Chondrocyte (in vitro differentiated cells): ENCODE data around the gene CDYL. TPM values are rescaled to one million over a fixed set of nuclear protein-coding genes. Genes with fewer than 3 reads are reported as not detected.

Source experiments
- DNase-seq: peaks from one replicate; pipeline ENCODE4 v3.0.0; 2021; ENCODE audit warnings: mixed read lengths, low spot score
- H3K27ac Mint-ChIP-seq: one replicate; pipeline ENCODE4 v1.8.0; 2021; ENCODE audit warnings: mild to moderate bottlenecking, moderate library complexity, mixed read lengths; ENCODE audit not compliant: unreplicated experiment
- H3K27me3 Mint-ChIP-seq: 2 replicates; pipeline ENCODE4 v1.8.0; 2021; ENCODE audit warnings: low read depth, mixed read lengths
- H3K36me3 Mint-ChIP-seq: 2 replicates; pipeline ENCODE4 v1.8.0; 2021; ENCODE audit warnings: low read depth, mixed read lengths
- H3K4me1 Mint-ChIP-seq: 2 replicates; pipeline ENCODE4 v1.8.0; 2021; ENCODE audit warnings: low read depth, mild to moderate bottlenecking, mixed read lengths
- H3K4me3 Mint-ChIP-seq: one replicate; pipeline ENCODE4 v1.8.0; 2021; ENCODE audit warnings: mild to moderate bottlenecking, moderate library complexity, mixed read lengths; ENCODE audit not compliant: unreplicated experiment
- H3K9me3 Mint-ChIP-seq: 2 replicates; pipeline ENCODE4 v1.8.0; 2021; ENCODE audit warnings: low read depth, mixed read lengths
- total RNA-seq: library from RNA; stranded (reverse); gene quantifications from 3 replicates; pipeline ENCODE4 v1.2.1, GENCODE V29; 2021
- TF ChIP-seq, protein P1 (sequence below): fragments of 200-600 bp; sonication (generic); IDR thresholded peaks from 2 replicates; pipeline ENCODE4 v1.5.0; 2021; ENCODE audit warnings: antibody characterized with exemption, mild to moderate bottlenecking, moderate library complexity

The CDYL gene
- total RNA-seq, 1 donor from 2014 or later: 63.7 TPM

DNA sequence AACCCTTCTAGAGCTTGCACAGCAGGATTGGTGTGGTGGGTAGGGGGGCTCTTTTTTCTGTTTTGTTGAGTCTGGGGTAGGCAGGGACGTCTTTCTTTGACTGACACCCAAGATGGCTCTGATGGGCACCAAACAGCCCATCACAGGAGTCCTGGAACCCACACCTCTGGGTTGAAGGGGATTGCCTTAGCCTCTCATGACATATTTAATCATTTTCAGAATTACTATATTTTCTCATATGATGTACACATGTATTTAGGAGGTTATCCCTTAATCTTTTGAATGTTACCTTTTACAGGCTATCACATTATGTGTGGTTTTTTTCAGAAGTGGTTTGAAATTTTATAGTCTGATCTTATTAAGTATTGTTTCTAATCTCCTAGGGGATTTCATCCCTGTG, 163.0 kb downstream of the CDYL start:
- TF ChIP-seq, protein P1, sequence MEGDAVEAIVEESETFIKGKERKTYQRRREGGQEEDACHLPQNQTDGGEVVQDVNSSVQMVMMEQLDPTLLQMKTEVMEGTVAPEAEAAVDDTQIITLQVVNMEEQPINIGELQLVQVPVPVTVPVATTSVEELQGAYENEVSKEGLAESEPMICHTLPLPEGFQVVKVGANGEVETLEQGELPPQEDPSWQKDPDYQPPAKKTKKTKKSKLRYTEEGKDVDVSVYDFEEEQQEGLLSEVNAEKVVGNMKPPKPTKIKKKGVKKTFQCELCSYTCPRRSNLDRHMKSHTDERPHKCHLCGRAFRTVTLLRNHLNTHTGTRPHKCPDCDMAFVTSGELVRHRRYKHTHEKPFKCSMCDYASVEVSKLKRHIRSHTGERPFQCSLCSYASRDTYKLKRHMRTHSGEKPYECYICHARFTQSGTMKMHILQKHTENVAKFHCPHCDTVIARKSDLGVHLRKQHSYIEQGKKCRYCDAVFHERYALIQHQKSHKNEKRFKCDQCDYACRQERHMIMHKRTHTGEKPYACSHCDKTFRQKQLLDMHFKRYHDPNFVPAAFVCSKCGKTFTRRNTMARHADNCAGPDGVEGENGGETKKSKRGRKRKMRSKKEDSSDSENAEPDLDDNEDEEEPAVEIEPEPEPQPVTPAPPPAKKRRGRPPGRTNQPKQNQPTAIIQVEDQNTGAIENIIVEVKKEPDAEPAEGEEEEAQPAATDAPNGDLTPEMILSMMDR: no peak
- H3K36me3 Mint-ChIP-seq: peaks cover 5% of the 10 kb centered on the region
- H3K4me3 Mint-ChIP-seq: no peak overlapping the region
- H3K4me1 Mint-ChIP-seq: peaks cover 43% of the 10 kb centered on the region
- no peak for DNase-seq
- H3K27ac Mint-ChIP-seq: no peak overlapping the region
- no peaks in the 10 kb centered on the region for H3K9me3 Mint-ChIP-seq
- H3K27me3 Mint-ChIP-seq: no peaks in the 10 kb centered on the region

DNA sequence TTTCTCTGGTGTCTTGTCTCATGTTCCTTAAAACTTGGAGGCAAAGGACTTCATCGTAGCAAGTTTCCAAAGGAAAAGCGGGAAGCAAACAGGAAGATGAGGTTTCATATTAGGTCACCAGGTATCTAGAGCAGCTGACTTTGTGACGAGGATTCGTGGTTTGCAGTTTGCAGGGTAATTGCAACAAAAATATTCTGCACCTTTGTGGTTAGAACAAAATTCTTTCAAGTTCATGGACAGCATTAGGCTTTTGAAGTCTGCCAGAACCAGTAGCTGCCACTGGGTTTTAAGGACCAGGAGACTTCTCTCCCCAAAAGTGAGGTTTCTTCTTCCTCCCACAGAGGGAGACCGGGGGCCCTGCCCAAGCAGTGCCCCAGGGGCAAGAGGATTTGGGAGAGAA, 164.2 kb downstream of the CDYL start:
- peaks cover 38% of the 10 kb centered on the region for H3K4me1 Mint-ChIP-seq
- H3K27me3 Mint-ChIP-seq: no peaks in the 10 kb centered on the region
- no peak overlapping the region for H3K4me3 Mint-ChIP-seq
- peaks cover 8% of the 10 kb centered on the region for H3K36me3 Mint-ChIP-seq
- H3K27ac Mint-ChIP-seq: no peak overlapping the region
- H3K9me3 Mint-ChIP-seq: no peaks in the 10 kb centered on the region
- no peak for DNase-seq
- TF ChIP-seq, protein P1: no peak

DNA sequence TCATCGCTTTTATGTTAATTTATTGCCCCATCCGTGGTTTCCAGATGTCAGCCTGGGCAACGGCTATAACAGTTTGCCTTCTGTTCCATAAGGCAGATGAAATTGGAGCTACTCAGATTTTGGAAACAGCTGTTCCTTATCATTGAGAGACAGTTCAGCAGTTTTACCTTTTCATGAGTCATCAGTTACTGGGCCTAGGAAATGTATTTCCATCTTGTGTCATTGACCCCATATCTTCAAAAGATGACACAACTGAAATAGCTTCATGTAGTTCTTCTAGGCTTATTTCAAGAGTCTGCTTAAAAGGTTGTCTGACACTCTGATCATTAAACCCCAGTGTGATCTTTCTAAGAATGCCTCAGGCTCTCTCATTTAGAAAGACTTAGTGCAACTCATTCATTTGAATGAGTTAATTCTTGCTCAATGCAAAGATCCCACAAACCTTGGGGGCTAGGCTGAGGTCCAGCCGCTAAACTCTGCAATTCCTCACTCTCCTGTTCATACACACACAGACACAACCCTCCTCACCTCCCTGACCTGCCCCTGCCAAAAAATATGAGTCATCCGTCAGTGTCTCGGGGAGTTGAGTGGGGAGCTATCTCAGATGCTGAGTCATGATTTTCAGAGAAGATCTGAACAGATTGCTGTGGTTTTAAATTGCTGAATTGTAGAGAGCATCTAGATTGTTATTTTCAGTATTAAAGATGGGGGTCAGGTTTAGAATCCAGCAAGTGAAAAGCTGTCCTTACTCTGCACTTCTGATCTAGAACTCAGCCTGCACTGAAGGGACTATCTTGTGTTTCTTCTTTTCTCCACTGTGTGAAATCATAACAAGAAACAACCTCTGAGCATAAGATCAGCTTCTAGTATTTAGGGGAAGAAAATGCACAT, 165.8 kb downstream of the CDYL start:
- Mint-ChIP-seq H3K27ac (peak overlapping the region; percentile 90), H3K4me3 (peak overlapping the region; percentile 4), H3K9me3 (no peaks in the 10 kb centered on the region), H3K4me1 (peaks cover 26% of the 10 kb centered on the region), H3K27me3 (no peaks in the 10 kb centered on the region), H3K36me3 (peaks cover 8% of the 10 kb centered on the region)
- TF ChIP-seq, protein P1: peak; percentile 41
- no peak for DNase-seq

DNA sequence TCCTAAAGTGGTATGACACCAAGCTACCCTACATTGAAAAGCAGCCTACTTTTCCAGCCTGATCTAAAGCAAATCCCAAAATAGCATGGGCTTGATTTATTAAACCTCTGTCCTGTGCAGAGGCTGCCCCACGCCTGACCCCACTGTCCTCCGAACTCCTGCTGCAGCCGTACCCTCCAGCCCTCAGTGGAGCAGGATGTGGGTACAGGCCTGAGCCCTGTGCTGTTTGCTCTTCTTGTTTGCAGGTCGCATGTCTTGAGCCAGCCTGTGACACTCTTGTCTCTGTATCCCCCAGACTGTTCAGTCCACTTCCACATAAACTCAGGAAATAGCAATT, 166.4 kb downstream of the CDYL start:
- H3K4me3 Mint-ChIP-seq: no peak overlapping the region
- DNase-seq: no peak

DNA sequence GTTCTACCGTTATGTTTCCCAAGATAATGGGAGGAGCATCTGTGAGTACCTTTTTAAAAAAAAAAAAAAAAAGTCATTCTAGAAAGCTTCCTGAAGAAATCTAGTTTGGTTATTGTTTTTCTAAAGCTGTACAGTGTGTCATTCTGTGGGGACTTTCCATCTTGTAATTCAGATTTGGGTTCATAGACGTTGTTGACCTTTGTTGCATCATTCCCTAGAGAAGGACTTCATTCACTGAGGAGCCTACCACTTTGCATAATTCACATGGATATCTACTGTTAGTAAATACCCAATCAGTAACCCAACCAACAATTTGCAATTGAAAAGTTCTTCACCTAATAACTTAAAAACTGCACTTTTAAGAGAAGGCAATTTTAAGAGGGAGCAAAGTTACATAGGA, 167.5 kb downstream of the CDYL start:
- no peak for DNase-seq
- Mint-ChIP-seq H3K27ac (no peak overlapping the region), H3K4me1 (peaks cover 26% of the 10 kb centered on the region), H3K9me3 (no peaks in the 10 kb centered on the region), H3K4me3 (no peak overlapping the region), H3K36me3 (peaks cover 9% of the 10 kb centered on the region), H3K27me3 (no peaks in the 10 kb centered on the region)
- TF ChIP-seq, protein P1: no peak

More for the DNA sequence above, 166.4 kb downstream of the CDYL start:
- Mint-ChIP-seq H3K4me1 (peaks cover 26% of the 10 kb centered on the region), H3K27me3 (no peaks in the 10 kb centered on the region), H3K27ac (peak overlapping the region; percentile 90), H3K36me3 (peaks cover 8% of the 10 kb centered on the region), H3K9me3 (no peaks in the 10 kb centered on the region)
- TF ChIP-seq, protein P1: peak; percentile 10
